Stimulated activated CD4-positive, alpha-beta T cell treated with anti-CD3 and anti-CD28 coated beads, Interleukin-12 subunit alpha, Interleukin-12 subunit beta, amount 100 ng/mL, for 48 hours (primary cell): ENCODE measurements around the gene TCFL5.

ENCODE experiments used
- DNase-seq, 3 donors: peaks; one replicate each; pipeline ENCODE4 v3.0.0-alpha.2; 2020; ENCODE audit warnings: low read depth in 2 of 3, low spot score in 1 of 3

TCFL5 gene

DNA sequence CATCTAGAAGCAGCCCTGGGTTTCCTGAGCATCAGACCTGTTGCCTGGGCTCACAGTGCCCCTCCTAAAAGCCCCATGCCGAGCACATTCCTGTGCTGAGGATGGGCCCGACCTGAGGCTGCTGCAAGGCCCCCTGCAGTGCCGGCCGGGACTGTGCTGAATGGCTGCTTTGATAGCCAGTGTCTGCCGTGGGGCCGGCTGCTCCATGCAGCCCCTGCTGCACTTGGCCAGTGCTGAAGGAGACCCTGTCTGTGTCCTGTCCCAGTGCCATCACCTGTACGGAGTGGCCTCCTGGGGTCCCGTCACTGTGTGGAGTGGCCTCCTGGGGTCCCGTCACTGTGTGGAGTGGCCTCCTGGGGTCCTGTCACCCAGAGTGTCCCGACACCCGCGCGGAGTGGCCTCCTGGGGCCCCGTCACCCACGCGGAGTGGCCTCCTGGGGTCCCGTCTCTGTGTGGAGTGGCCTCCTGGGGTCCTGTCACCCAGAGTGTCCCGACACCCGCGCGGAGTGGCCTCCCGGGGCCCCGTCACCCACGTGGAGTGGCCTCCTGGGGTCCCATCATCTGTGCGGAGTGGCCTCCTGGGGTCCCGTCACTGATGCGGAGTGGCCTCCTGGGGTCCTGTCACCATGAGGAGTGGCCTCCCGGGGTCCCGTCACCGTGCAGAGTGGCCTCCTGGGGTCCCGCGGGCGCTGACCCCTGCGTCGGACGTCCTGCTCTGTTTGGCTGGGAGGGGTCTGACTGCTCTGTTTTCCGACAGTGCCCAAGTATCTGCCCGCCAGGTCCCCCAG, 37.7 kb downstream of the TCFL5 start:
- DNase-seq: no peak

DNA sequence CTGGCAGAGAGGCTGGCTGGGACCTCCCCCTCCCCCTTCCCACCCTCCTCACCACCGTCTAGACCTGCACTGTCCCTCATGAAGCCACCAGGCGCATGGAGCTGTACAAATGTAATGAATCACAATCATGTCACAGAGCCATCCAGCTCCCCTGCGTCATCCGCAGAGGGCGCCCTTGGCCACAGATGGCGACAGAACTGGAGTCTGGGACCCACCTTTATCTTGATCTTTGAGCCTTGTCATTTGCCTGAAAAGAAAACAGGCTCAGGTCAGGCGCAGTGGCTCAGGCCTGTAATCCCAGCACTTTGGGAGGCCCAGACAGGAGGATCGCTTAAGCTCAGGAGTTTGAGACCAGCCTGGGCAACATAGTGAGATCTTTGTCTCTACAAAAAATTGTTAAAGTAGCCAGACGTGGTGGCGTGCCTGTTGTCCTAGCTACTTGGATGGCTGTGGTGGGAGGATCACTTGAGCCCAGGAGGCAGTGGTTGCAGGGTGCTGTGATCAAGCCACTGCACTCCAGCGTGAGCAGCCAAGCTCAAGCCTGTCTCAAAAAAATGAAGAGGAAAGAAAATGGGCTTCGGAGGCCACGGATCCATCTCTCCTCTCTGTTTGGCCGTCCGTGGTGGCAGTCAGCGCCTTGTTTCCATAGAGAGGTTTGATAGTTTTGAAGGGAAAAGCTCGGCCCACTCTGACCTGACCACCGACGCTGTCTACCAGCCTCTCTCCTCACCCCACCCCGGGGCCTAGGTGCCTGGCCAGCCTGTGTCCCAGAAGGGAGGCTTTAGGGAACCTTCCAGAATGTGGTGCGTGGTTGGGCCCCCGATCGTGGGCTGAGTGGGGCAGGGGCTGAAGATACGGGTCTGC, 38.6 kb downstream of the TCFL5 start:
- DNase-seq: peak in 1 of 3 donors; percentile 39

DNA sequence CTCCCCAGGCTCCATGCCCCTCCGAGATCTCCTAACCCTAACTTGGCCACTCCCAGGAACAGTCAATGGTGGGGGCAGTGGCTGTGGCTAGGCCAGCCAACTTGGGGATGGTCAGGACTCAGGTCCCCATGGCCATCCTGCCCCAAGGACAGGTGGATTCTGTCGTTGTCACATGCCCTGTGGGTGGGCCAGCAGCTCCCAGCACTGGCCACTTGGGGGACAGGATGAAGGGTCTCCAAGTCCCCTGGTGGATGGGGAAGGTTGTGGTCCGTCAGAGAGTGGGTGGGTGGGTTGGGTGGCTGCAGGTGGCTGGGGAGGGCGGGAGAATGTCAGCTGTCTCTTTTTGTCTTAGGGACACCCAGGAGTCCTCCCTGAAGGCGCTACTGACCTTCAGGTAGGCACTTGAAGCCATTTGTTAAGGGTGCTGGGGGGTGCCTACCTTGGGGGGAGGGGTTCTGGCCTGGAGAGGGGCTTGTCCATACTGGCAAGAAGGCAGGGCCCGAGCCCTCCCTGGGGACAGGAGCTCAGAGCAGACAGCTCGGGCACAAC, 39.3 kb downstream of the TCFL5 start:
- no peak for DNase-seq

DNA sequence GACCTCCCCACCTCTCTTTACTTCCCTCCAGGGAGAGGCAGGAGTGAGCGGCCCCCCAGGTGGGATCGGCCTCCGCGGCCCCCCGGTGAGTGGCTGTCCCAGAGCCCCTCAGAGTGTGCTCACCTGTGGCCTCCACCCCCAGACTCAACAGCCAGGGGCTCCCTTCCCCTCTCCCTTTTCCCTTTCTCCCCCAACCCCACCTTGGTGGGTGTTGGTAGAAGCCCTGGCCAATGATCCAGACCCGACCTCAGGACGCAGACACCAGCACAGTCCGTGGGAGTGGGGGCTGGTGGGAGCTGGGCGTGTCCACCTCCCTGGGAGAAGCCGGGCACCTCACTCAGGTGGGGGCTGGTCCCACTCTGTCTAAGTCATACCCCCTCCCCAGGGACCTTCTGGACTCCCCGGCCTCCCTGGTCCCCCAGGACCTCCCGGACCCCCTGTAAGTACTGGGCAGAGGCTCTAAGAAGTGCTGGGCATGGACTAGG, 39.9 kb downstream of the TCFL5 start:
- no peak for DNase-seq

DNA sequence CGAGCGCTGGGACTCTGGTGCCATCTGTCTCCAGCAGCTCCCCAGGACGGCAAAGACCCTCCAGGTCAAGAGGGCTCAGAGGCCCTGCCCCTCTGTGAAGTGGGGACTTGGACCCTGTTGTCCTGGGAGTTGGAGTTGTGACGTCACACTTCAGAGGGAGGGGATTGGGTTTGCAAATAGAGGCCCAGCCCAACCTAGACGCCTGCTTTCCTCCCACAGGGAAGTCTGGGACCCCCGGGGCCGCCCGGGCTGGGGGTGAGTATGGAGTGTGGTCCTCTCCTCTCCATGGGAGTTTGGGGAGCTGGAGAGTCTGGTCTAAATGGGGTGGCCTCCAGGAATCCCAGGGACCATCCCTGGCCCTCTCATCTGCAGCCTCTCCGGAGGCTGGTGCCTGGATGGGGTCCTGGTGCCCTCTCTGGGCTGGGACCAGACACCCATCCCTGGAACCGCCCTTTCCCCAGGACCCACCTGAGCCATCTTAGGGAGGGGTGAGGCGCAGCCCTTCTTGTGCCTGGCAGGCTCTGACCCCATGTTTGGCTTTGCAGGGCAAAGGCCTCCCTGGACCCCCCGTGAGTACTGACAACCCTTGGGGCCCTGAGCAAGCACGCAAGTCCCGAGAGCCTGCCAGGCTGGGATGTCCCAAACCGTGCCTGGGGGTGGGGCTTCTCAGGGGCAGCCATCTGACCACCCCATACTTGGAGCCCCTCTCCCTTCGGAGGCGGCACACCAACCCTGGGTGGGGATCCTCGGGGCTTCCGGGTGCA, 40.5 kb downstream of the TCFL5 start:
- DNase-seq: no peak

DNA sequence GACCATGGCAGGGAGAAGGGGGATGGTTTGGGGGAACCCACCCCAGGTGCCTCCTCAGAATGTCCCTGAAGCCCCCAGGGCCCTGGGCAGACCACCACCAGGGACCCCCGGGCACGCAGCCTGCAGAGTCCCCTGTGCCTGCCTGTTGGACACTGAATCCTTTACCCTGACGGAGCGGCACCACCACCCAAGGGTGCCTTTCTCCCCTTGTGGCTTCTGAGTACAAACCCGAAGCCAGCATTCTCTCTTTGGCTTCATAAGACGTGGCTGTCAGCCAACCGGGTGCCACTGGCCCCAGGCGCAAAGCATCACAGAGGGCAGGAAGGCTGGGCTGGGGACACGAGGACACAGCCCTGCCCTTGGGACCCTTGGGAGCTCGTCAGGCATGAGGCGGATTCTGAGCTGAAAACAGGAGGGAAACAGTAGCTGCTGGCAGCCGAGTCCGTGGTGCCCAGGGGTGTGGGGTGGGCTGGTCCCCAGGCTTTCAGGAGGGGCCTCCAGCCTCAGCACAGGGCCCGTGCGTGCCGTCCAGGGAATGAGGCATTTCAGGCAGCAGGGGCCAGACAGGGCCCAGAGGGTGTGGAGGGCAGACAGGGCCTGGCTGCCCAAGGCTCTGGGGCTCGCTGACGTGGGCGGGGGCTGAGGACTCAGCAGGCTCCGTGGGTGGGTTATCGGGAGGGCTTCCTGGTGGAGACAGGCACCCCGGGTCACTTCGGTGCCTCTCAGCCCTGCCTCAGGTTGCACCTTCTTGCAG, 41.2 kb downstream of the TCFL5 start:
- DNase-seq: no peak

DNA sequence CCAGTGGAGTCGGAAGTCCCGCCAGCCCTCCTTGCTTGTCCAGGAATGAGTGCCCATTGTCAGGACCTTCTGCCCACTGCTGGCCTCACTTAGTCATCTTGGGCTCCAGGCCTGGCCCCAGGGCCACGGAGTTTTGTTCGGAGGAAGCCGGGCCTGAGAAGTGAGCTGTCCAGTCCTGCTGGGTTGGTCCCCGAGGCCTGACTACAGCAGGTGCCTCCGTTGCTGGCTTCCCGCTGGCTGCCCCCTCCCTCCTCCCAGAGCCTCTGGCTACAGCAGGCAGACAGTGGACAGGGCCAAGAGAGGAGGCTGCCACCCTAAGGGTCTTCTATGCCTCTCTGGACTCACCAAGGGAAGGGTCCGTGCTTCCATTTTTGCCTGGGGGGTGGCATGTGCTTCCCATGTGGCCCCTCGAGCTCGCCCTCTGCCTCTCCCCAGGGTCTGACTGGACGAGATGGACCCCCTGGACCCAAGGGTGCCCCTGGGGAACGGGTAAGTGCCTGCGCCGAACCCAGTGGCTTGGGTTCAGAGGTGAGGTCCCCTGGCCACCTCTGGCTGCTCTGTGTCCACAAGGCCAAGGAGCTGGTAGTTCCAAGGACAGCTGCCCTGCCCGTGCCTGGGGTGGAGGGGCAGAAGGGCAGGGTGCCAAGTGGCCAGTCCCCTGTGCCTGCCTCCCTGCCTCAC, 42.0 kb downstream of the TCFL5 start:
- DNase-seq: no peak

DNA sequence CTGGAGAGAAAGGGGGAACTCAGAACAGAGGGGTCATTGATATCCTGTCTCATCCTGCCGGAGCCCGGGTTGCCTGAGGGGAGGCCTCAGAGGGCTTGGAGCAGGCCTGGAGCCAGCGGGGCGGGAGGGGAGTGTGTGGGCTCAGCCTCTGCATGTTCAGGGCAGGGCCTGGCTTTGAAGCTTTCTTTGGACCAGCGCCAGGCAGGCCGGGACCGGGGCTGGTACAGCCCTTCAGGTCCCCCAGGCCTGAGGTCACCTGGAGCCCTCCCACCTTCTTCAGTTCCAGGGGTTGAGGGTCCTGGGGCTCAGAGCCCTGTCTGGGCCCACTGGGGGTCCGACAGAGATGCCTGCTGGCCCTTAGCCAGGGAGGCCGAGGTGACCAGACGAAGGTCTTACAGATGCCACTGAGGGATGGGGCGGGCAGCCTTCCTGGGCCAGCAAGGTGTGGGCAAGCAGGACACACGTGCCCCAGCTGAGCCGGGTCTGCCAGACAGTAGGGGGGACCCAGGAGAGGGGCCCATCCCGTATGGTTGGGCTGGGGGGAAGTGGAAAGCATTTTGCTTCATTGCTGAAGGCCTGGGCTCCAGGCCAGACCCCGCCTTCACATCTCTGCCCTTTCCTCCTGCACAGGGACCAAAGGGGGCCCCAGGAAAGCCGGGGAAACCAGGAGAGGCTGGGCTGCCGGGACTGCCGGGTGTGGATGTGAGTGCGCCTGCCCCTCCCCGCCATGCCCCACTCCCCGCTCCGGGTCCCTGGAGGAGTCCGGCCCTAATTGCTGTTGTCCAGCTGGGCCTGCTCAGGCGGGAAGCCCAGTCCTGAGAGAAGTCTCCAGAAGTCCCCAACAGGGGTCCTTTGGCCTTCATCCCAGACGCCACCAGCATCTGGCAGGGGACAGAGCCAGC, 42.8 kb downstream of the TCFL5 start:
- no peak for DNase-seq

DNA sequence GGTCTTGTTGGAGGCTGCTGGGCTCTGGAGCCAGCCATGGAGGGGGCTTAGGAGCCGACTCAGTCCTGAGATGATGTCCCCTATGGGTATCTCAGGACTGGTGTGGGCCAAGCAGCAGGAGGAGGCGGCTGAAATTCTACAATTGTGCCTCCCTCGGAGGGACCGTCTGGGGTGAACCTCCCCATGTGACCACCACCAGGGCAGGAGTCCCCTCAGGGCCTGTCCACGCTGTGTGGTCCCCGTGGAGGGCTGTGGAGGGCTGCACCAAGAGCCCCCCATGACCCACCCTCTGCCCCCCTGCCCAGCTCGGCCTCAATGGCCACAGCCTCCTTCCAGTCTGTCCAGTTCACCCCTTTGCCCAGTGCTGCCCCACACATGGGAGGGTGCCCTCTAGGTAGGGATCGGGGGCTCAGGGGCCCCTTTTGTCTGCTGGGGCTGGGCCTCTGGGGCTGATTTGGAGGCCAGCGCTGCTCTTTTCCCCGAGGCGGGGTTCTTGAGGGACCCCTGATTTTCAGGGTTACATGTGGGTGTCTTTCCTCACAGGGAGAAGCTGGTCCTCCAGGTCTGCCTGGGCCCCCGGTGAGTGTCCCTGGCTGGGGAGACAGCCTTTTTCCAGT, 43.5 kb downstream of the TCFL5 start:
- DNase-seq: no peak

DNA sequence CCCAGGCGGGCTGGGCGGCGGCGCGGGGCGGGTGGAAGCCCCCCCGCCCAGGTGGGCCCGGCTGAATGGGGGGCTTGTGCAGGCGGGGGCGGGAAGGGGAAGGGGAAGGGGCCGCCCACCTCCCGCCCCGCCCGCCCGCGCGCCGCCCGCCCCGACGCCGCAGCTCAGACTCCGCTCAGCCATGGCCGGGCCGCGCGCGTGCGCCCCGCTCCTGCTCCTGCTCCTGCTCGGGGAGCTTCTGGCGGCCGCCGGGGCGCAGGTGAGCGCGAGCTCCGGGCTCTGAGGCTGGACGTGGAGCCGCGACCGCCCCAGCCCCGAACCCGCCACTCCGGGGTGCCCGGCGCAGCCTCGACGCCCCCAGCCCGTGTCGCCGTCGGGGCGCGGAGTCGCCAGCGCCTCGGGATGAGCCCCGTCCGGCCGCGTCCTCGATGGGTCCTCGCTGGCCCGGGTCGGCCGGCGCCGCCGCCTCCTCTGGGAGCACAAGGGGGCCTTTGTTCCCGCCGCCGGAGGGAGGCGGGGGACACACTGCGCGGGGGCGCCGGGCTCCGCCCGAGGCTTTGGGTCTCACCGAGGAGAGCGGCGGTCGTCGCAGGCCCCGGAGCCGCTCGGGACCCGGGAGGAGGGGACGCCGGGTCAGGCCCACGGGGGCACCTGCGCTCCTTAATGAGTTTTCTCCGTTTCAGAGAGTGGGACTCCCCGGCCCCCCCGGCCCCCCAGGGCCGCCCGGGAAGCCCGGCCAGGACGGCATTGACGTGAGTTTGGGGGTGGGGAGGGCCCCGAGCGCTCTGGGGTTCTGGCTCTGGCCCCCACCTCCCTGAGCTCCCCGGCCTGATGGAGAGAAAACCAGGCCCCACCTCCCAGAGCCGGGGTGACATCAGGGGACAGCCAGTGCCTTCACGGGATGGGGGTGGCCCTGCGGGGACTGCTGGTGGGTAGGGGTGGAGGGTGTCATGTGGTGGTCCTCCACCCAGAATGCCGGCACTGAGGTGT, 44.4 kb downstream of the TCFL5 start, which contains the start of gene COL9A3:
TSS of gene COL9A3 (plus strand) at position 167 of the 990 bp plus-strand sequence. CDS start at position 182, 15 bp downstream.
- no peak for DNase-seq

DNA sequence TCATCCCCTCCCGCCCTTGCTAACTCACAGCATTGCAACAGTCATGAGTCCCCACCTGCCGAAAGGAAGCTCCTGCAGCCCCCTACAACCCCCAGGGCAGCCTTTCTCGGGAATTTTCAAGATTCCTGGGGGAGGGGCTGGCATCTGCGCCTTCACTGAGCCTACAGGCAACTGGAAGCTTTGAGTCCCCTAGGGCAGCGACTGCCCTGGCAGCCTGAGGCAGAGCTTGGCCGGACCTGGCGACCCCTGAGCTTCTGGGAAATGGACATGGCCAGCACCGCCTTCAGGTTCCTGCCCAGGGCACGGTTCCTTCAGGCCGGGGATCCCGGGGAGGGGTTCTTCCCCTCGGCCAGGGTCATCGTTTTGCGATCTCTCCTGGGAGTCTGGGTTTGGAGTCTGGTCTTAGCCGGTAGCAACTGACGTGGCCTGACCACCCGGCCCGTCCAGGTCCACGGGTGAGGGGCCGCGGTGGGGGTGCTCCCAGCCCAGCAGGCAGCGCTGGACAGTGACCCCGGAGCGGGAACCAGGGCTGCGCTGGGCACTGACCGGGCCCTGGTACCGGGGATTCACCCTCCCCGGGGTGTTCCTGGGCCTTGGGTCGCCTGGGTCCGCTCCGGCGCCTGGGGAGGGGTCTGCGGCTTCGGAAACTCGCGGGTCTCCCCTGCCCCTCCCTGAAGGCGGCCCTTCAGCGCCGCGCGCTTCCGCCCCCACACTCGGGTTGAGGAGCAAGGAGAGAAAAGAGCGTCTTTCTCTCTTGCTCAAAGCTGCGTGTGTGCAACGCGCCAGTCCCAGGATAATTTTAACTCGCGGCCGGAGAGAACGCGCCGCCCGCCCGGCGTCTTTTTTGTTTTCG, 45.4 kb downstream of the TCFL5 start:
- DNase-seq: no peak

DNA sequence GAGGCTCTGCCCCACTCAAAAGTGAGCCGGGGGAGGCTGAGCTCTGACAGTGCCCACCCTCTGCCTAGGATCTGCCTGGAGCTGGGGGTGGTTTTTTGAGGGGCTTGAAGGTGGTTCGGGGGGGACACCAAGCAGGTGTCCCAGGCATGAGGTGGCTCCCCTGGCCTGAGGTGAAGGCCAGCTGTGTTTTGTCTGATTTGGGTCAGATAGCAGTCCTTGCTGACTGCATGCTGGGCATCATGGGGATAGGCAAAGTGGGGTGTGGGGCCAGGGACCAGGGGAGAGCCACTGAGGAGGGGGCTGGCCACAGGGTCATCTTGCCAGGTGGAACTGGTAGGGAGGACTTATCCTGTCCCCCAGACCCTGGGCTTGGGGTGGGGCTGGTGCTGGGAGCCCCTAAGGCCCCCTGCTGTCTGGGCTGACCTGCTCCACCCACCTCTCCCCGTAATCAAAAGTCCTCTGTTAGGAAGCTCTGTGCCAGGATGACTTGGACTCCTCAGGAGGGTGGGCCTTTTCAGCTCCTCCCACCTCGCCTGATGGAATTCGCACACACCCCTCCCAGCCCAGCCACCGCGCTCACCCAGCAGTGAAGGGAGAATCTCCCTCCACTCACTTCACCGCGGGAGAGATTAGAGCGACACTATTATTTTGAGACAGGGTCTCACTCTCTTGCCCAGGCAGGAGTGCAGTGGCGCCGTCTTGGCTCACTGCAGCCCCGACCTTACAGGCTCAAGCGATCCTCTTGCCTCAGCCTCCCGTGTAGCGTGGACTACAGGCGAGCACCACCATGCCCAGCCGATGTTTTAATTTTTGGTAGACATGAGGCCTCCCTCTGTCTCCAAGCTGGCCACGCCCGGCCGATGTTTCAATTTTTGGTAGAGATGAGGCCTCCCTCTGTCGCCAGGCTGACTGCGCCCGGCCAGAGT, 46.3 kb downstream of the TCFL5 start:
- no peak for DNase-seq

DNA sequence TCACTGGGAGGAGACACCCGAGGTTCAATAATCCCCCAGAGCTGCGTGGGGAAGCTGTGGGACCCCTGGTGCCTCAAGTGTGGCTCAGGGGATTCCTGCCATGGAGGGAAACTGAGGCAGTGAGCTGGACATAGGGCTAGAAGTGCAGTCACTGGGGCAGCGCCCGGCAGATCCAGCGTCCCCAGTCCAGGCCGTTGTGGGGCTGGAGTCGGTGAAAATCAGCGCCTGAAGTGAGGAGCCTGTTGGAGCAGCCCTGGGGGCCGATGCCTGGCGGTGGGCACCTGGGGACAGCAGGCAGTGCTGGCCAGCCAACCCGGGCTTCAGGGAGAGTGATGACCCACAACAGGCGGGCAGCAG, 46.9 kb downstream of the TCFL5 start:
- no peak for DNase-seq

DNA sequence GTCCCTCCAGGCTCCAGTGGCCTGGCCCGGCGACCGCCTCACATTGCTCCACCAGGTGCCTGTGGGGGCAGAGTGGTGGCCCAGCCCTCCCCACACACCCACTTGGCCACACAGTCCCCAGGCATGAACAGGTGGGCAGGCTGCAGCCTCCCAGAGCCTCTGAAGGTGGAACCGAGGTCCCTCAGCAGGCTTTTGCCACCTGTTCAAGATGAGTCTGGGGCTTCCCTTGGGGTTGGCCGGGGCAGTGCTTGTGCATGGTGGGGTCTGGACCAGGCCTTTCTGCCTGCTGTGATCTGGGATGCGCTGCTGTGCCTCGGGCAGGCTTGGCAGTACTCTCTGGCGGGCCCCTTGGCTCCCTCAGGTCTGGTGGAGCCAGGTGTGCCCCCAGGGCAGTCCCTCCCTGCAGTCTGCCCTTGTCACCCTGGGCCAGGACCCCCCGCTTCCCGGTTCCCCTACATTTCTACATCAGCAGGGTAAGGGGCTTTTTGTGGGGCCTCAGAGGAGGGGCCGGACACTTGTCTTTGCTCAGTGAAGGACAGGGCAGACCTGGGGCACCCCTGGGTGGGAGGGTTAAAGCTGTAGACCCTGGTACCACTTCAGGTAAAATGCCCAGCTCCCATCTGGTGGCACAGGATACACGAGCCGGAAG, 47.4 kb downstream of the TCFL5 start:
- DNase-seq: no peak

DNA sequence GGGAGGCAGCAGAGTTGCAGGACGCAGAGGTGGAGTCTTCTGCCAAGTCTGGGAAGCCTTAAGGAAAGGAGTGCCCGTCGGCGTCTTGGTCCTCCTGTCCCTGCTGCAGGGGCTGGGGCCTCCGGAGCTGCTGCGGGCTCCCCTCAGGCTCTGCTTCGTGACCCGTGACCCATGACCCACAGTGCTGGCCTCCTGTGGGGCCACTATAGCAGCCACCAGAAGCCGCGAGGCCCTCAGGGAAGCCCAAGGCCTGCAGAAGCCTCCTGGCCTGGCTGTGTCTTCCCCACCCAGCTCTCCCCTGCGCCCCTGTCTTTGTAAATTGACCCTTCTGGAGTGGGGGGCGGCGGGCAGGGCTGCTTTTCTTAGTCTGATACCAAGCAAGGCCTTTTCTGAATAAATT, 48.0 kb downstream of the TCFL5 start:
- DNase-seq: no peak
